ENCODE data around the gene SLC2A4. TPM values are rescaled to one million over a fixed set of nuclear protein-coding genes. Genes with fewer than 3 reads are reported as not detected.

Gene SLC2A4
- total RNA-seq, 1 donor from 2014 or later = 0.38 TPM

- no peak for TF ChIP-seq CTCF (IDR thresholded peaks at IDR 0.05; ENCODE audit: insufficient read depth, low read length, poor library complexity, severe bottlenecking)
- no peak for DNase-seq (ENCODE audit: low read depth)
- Histone ChIP-seq H3K27me3 (ENCODE audit: control insufficient read depth, insufficient read depth, low read length) (peaks cover 11% of the 10 kb centered on the region), H3K36me3 (ENCODE audit: control insufficient read depth, insufficient read depth, low read length) (no peaks in the 10 kb centered on the region), H3K4me3 (ENCODE audit: low read depth, low read length) (peak within 1 kb of the TSS; percentile 46)
Observed at GRCh38 chr17:7262192-7262934, 19.2 kb upstream of the SLC2A4 start, which contains the start of gene CLDN7. TSS of gene CLDN7 (minus strand) at chr17:7262478. CDS start at chr17:7262043, 435 bp downstream.

- Histone ChIP-seq H3K36me3 (ENCODE audit: control insufficient read depth, insufficient read depth, low read length) (no peaks in the 10 kb centered on the region), H3K4me3 (ENCODE audit: low read depth, low read length) (peak overlapping the region; percentile 46), H3K27me3 (ENCODE audit: control insufficient read depth, insufficient read depth, low read length) (peaks cover 11% of the 10 kb centered on the region)
- no peak for DNase-seq (ENCODE audit: low read depth)
- TF ChIP-seq CTCF (IDR thresholded peaks at IDR 0.05; ENCODE audit: insufficient read depth, low read length, poor library complexity, severe bottlenecking) = no peak
Observed at GRCh38 chr17:7262935-7263800, 18.4 kb upstream of the SLC2A4 start.

GRCh38 chr17:7263801-7264078 lies 17.8 kb upstream of the SLC2A4 start:
- no peak for DNase-seq (ENCODE audit: low read depth)
- Histone ChIP-seq H3K27me3 (ENCODE audit: control insufficient read depth, insufficient read depth, low read length) (peaks cover 11% of the 10 kb centered on the region), H3K36me3 (ENCODE audit: control insufficient read depth, insufficient read depth, low read length) (no peaks in the 10 kb centered on the region), H3K4me3 (ENCODE audit: low read depth, low read length) (no peak overlapping the region)
- no peak for TF ChIP-seq CTCF (IDR thresholded peaks at IDR 0.05; ENCODE audit: insufficient read depth, low read length, poor library complexity, severe bottlenecking)

GRCh38 chr17:7266784-7267183 lies 14.7 kb upstream of the SLC2A4 start:
- no peaks in the 10 kb centered on the region for H3K36me3 ChIP-seq (ENCODE audit: control insufficient read depth, insufficient read depth, low read length)
- H3K27me3 ChIP-seq (ENCODE audit: control insufficient read depth, insufficient read depth, low read length) = peaks cover 9% of the 10 kb centered on the region
- H3K4me3 ChIP-seq (ENCODE audit: low read depth, low read length) = no peak overlapping the region
- DNase-seq (ENCODE audit: low read depth) = no peak
- no peak for TF ChIP-seq CTCF (IDR thresholded peaks at IDR 0.05; ENCODE audit: insufficient read depth, low read length, poor library complexity, severe bottlenecking)

GRCh38 chr17:7279448-7279847 lies 2.1 kb upstream of the SLC2A4 start:
- Histone ChIP-seq H3K36me3 (ENCODE audit: control insufficient read depth, insufficient read depth, low read length) (no peaks in the 10 kb centered on the region), H3K27me3 (ENCODE audit: control insufficient read depth, insufficient read depth, low read length) (peaks cover 28% of the 10 kb centered on the region), H3K4me3 (ENCODE audit: low read depth, low read length) (no peak overlapping the region)
- DNase-seq (ENCODE audit: low read depth) = no peak
- TF ChIP-seq CTCF (IDR thresholded peaks at IDR 0.05; ENCODE audit: insufficient read depth, low read length, poor library complexity, severe bottlenecking) = no peak

Measured in kidney epithelial cell (primary cell).